ENCODE results near the gene GADL1. TPM values are rescaled to one million over a fixed set of nuclear protein-coding genes. Genes with fewer than 3 reads are reported as not detected.
A peak's percentile ranks its signal among the peaks of the same experiment; 100 is the strongest.

The GADL1 gene
- total and polyA plus RNA-seq, 4 donors: 0.01 to 2.4 (median 0.05) TPM

DNA sequence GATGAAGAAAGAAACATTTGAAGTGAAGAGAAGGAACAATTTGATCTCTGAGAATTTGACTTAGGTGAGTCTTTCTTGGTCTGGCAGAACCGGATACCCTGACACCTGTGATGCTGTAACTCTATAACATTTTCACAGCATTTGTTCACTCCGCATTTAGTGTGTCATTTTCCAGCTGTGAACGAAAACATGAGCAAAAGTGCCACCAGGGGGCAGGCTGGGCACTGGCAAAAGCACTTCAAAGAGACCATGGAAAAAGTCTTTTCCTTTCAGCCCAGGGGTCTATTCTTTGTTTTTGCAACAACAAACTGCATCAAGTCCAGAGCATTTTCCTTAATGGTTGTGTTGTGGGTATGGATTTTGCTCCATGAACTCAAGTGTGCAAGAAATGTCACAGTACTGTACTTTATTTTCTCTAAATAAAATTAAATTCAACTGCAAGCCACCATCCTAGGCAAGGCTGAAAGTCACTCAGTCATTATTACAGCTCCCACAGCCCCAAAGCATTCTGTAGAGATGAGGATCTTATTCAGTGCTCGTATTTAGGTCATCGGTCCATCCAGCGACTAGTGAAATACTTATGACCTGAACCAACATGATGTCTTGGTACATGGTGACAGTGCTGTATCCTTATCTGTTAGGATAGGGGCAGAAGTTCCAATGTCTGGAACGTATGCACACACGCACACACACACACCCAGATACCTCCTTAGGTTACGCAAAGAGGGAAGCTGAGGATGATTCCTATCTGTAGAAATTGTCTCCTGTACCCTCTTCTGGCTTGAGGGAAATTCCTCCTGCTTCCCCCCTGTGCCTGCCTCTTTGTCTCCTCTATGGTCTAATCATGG is 125.5 kb downstream of the GADL1 start:
- Histone ChIP-seq H3K4me1 (ENCODE audit: control insufficient read depth in 5 of 5, insufficient read depth in 5 of 5, low read length in 5 of 5) (peaks cover 0 to 14% (median 5%) of the 10 kb centered on the region in 5 donors), H3K9ac (ENCODE audit: insufficient read depth in 1 of 2, low read length in 2 of 2) (no peak overlapping the region), H3K27me3 (ENCODE audit: control insufficient read depth in 3 of 3, insufficient read depth in 3 of 3, low read length in 2 of 3) (no peaks in the 10 kb centered on the region), H3K9me3 (ENCODE audit: control insufficient read depth in 4 of 4, insufficient read depth in 3 of 4, low read length in 3 of 4) (no peaks in the 10 kb centered on the region), H3K36me3 (ENCODE audit: control insufficient read depth in 4 of 4, insufficient read depth in 4 of 4, low read length in 4 of 4) (no peaks in the 10 kb centered on the region), H3K4me3 (no peak overlapping the region), H3K27ac (ENCODE audit: low read depth in 1 of 2, low read length in 1 of 2) (no peak overlapping the region)
- 53 to 64% methylated on average over 9 of the region's 9 CpGs for WGBS, 2 donors
- TF ChIP-seq, protein P1, sequence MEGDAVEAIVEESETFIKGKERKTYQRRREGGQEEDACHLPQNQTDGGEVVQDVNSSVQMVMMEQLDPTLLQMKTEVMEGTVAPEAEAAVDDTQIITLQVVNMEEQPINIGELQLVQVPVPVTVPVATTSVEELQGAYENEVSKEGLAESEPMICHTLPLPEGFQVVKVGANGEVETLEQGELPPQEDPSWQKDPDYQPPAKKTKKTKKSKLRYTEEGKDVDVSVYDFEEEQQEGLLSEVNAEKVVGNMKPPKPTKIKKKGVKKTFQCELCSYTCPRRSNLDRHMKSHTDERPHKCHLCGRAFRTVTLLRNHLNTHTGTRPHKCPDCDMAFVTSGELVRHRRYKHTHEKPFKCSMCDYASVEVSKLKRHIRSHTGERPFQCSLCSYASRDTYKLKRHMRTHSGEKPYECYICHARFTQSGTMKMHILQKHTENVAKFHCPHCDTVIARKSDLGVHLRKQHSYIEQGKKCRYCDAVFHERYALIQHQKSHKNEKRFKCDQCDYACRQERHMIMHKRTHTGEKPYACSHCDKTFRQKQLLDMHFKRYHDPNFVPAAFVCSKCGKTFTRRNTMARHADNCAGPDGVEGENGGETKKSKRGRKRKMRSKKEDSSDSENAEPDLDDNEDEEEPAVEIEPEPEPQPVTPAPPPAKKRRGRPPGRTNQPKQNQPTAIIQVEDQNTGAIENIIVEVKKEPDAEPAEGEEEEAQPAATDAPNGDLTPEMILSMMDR (IDR thresholded peaks at IDR 0.05; ENCODE audit: control extremely low read depth, extremely low read depth): peak; percentile 71
- ATAC-seq (ENCODE audit: insufficient read depth, low FRiP score) (no peak), DNase-seq (peak; percentile 81 to 89 (median 87))

GRCh38 chr3:30768046-30768445 is 126.4 kb downstream of the GADL1 start:
- Histone ChIP-seq H3K36me3 (ENCODE audit: control insufficient read depth in 4 of 4, insufficient read depth in 4 of 4, low read length in 4 of 4) (no peaks in the 10 kb centered on the region), H3K9me3 (ENCODE audit: control insufficient read depth in 4 of 4, insufficient read depth in 3 of 4, low read length in 3 of 4) (no peaks in the 10 kb centered on the region), H3K4me1 (ENCODE audit: control insufficient read depth in 5 of 5, insufficient read depth in 5 of 5, low read length in 5 of 5) (peaks cover 0 to 14% (median 5%) of the 10 kb centered on the region in 5 donors), H3K27ac (ENCODE audit: low read depth in 1 of 2, low read length in 1 of 2) (no peak overlapping the region), H3K4me3 (no peak overlapping the region), H3K9ac (ENCODE audit: insufficient read depth in 1 of 2, low read length in 2 of 2) (no peak overlapping the region), H3K27me3 (ENCODE audit: control insufficient read depth in 3 of 3, insufficient read depth in 3 of 3, low read length in 2 of 3) (no peaks in the 10 kb centered on the region)
- TF ChIP-seq, protein P1 (IDR thresholded peaks at IDR 0.05; ENCODE audit: control extremely low read depth, extremely low read depth): no peak
- ATAC-seq (ENCODE audit: insufficient read depth, low FRiP score): no peak
- peak in 2 of 3 donors; percentile 69 to 71 for DNase-seq
- 55 to 80% methylated on average over 1 of the region's 1 CpG for WGBS, 2 donors

GRCh38 chr3:30766522-30766921 is 127.9 kb downstream of the GADL1 start:
- H3K36me3 ChIP-seq (ENCODE audit: control insufficient read depth in 4 of 4, insufficient read depth in 4 of 4, low read length in 4 of 4): no peaks in the 10 kb centered on the region
- H3K9ac ChIP-seq (ENCODE audit: insufficient read depth in 1 of 2, low read length in 2 of 2): no peak overlapping the region
- peaks cover 0 to 14% (median 5%) of the 10 kb centered on the region in 5 donors for H3K4me1 ChIP-seq (ENCODE audit: control insufficient read depth in 5 of 5, insufficient read depth in 5 of 5, low read length in 5 of 5)
- no peak for ATAC-seq (ENCODE audit: insufficient read depth, low FRiP score)
- TF ChIP-seq, protein P1 (IDR thresholded peaks at IDR 0.05; ENCODE audit: control extremely low read depth, extremely low read depth): no peak
- no peak overlapping the region for H3K4me3 ChIP-seq
- no peaks in the 10 kb centered on the region for H3K27me3 ChIP-seq (ENCODE audit: control insufficient read depth in 3 of 3, insufficient read depth in 3 of 3, low read length in 2 of 3)
- no peak overlapping the region for H3K27ac ChIP-seq (ENCODE audit: low read depth in 1 of 2, low read length in 1 of 2)
- no peaks in the 10 kb centered on the region for H3K9me3 ChIP-seq (ENCODE audit: control insufficient read depth in 4 of 4, insufficient read depth in 3 of 4, low read length in 3 of 4)
- no peak for DNase-seq

All from lung (tissue), 12 donors.